Measurements from ENCODE around the gene PLEKHM3.

DNA sequence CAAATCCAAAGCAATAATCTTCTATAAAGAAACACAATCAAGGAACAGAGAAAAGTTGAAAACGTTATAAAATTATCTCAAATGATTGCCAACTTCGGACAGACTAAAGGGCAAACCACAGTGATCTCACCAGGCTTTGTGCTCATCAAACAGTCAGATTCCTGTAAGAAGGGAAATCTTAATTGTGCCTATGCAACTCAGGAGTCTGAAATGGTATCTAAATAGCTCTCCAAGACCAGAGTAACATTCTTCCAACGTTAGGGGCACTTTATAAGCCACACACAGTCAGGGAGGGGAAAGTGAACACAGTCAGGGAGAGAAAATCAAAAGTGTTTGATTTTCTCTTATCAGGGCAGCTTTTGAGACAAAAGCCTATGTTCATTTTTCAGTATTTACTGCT, 29.4 kb downstream of the PLEKHM3 start:
- no peak for TF ChIP-seq CTCF (IDR thresholded peaks at IDR 0.05; ENCODE audit: low read depth, low read length)
- TF ChIP-seq MYC (IDR thresholded peaks at IDR 0.05; ENCODE audit: low read depth, low read length), result no peak
- no peak for TF ChIP-seq POLR2A (IDR thresholded peaks at IDR 0.05; ENCODE audit: extremely low read depth, insufficient read length)
